ENCODE results near the gene PPA1.
"Not testable (repeated sequence)": the region's sequence is repeated elsewhere in the genome, so short reads cannot be mapped to it uniquely, and the experiment has no call there.

The PPA1 gene

DNA sequence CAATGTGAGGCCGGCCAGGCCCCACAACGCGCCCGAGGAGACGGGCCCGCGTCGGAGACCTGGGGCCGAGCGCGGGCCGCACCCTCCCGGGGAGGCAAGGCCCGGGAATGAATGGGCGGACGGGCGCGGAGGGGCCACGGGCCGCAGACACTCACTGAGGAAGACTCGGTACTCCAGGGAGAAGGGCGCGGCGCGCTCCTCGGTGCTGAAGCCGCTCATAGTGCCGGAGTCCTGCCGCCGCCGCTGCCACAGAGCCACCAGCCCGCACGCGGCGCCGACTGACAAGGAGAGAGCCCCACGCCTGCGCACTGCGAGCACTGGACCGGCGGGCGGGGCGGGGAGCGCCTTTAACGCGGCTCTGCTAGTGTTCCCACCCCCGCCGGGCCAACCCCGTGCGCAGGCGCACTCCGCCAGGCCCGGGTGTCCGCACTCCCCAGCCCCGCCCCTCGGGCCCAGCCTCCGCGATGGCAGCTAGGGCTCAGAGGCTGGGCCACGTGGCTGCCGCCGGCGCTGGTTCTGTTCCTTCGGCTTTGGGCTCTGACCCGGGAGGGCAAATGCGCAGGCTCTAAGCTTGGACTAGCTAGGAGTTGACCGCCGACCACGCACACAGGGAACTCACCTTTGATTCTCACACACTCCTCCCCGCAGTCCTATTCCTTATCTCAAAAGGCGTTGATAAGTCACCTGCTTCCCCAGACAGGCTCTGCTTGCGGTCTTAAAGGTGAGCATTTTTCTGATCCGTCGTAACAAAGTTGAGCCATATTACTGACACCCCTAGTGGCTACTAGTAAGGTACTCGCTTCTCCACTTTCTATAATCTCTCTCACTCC lies at the start of gene PPA1:
TSS of gene PPA1 (minus strand) at position 321 of the 830 bp plus-strand sequence. CDS start at position 219, 102 bp downstream.
- DNase-seq (ENCODE audit: low read depth), result peak; percentile 100

GRCh38 chr10:70281609-70282008 lies 48.4 kb upstream of the PPA1 start:
- DNase-seq (ENCODE audit: low read depth), result no peak

DNA sequence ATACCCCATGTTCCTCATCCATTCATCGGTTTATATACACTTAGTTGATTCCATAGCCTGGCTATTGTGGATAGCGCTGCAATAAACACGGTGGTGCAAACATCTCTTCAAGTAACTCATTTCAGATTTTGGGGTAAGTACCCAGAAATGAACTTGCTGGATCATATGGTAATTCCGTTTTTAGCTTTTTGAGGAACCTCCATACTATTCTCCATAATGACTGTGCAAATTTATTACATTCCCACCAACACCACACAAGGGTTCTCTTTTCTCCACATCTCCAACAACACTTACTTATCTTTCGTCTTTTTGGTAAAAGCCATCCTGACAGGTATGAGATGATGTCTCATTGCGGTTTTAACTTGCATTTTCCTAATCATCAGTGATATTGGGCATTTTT lies 46.9 kb upstream of the PPA1 start:
- no peak for DNase-seq (ENCODE audit: low read depth)

GRCh38 chr10:70277396-70278030 lies 44.3 kb upstream of the PPA1 start:
- no peak for DNase-seq (ENCODE audit: low read depth)

- no peak for DNase-seq (ENCODE audit: low read depth)
Measured at GRCh38 chr10:70274643-70275042, 41.4 kb upstream of the PPA1 start.

DNA sequence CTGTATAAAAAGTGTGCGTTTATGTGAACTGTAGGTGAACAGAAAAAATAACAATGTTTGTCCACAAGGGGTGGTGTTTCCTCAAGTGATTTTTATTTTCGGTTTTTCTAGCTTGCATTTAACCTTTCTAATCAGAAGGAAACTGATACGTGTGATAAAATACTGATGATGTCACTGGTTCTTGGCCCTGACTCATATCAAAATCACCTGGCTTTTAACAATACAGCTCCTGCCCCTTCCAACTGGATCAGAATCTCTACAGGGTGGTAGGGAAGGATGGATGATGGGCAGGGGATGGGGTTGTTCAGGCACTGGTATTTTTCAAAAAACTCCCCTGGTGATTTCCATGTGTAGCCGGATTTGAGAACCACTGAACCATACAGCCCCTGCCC lies 39.7 kb upstream of the PPA1 start:
- DNase-seq (ENCODE audit: low read depth), result no peak

GRCh38 chr10:70271996-70272924 lies 39.0 kb upstream of the PPA1 start:
- no peak for DNase-seq (ENCODE audit: low read depth)

GRCh38 chr10:70270952-70271351 lies 37.7 kb upstream of the PPA1 start:
- no peak for DNase-seq (ENCODE audit: low read depth)

DNA sequence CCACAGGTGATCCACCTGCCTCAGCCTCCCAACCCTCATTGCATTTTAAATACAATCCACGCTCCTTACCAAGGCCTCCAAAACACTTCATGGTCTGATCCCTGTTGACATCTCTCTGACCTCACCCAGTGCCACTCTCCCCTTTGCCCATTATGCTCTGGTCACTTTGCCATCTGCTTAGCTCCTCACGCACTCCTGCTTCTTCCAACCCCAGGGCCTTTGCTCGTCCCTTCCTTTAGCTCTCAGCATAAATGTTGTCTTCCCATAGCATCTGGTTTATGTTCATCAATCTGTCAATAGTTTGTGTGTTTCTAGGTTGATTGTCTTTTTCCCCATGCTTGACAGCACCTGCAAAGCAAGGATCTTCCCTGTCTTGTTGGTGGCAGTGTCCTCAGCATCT lies 36.5 kb upstream of the PPA1 start:
- no peak for DNase-seq (ENCODE audit: low read depth)

DNA sequence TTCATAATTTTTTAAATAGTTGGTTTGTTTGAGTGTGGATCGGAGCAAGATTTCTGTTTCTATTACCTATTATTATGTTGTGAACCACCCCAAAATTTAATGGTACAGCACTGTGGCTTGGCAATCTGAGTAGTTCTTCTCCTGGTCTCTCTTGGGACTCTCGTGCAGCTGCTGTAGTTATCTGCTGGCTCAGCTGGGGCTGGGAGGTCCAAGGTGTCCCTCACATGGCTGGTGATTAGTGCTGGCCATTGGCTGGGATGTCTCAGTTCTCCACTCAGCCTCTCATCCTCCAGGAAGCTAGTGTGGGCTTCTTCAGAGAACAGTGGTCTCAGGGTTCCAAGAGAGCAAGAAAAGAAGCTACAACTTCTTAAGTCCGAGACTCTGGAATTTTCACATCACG lies 35.1 kb upstream of the PPA1 start:
- DNase-seq (ENCODE audit: low read depth), result no peak

GRCh38 chr10:70267161-70267933 lies 34.1 kb upstream of the PPA1 start:
- DNase-seq (ENCODE audit: low read depth), result no peak

DNA sequence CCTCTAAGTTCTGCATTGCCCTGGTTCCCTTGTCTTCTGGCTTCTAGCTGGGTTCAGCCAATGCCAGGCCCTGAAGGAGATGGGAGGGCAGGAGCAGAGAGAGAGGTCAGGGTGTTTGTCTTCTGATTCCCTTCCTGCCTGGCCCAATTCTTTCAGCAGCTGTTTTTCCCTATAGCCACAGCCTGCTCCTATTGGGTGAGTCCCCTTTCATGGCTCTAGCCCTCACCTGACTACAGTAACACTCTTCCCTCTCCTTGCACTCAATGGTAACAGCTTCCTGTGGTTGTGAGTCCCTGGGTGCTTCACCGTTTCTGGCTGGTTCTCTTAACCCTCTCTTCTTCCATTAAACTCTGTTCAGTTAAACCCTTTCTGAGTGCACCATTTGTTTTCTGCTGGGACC lies 33.5 kb upstream of the PPA1 start:
- DNase-seq (ENCODE audit: low read depth), result no peak

DNA sequence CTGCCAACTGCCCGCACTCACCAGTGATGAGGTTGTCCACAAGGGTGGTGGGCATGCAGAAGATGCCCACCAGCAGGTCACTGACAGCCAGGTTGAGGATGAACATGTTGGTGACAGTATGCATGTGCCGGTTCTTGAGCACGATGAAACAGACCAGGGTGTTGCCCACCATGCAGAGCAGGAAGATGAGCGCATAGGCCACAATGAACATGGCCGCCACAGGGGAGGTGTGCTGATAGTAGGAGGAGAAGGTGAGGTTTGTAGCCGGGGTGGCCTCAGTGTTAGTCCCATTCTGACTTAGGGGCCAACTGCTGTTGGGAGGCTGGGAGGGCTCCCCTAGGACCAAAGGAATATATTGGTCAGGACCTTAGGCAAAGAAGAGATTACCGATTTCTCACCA lies 32.8 kb upstream of the PPA1 start:
- no peak for DNase-seq (ENCODE audit: low read depth)

DNA sequence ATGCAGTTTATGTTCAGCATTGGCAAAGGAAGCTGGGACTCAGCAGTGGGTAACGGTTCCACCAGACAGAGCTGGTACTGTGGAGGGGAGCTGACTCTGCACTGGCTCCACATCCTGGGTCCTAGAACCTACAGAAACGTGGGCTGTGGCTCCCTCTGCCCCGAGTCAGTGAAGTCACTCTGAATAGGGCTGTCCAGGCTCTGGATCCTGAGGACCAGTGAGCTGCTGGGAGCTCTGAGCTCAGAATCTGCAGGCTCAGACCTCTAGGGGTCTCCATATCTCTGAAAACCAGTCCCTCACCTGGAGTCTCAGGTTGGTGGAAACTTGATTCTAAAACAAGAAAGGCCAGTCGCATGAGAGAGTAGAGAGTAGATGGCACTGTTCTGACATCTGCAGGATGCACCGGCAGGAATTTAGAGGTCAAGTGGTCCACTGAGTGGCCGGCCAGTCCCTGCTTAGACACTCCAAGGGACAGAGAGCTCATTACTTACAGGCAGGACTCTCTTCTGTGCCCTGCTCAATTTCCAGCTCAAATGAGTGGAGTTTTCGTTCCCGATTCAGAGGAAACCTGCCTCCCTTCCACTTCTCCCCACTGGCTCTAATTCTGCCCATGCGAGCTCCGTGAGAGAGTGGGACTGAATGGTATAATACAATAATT lies 31.9 kb upstream of the PPA1 start:
- no peak for DNase-seq (ENCODE audit: low read depth)

DNA sequence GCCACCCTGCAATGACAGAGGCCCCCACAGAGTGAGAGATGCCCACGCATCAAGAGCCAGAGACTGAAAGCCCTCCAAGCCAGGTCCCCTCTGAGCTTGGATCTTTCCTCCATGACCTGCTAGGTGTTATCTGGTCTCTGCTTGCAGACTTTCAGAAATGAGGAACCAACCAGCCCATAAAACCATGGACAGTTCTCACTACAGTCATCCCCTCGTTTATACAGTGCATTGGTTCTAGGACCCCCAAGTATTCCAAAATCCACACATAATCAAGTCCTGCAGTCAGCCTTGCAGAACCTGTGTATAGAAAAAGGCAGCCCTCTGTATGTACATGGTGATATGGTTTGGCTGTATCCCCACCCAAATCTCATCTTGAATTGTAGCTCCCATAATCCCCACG lies 27.5 kb upstream of the PPA1 start:
- DNase-seq (ENCODE audit: low read depth), result no peak

DNA sequence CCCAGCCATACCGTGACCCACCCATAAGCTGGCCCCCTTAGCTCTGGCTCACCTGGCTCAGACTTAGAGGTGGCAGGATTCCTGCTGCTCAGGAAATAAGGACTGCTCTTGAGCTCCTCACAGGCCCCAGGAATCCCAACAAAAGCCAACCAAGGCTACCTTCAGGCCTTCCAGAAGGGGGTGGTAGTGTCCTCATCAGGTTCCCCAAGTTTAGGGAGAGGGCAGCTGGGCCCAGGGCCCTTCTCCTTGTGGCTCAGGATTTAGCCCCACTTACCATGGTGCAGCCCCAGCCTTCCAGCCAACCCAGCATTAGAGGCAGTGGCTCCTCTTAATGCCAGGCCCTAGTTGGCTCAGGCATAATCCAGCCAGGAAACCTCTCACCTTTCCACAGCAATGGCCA lies 27.0 kb upstream of the PPA1 start:
- DNase-seq (ENCODE audit: low read depth), result no peak

DNA sequence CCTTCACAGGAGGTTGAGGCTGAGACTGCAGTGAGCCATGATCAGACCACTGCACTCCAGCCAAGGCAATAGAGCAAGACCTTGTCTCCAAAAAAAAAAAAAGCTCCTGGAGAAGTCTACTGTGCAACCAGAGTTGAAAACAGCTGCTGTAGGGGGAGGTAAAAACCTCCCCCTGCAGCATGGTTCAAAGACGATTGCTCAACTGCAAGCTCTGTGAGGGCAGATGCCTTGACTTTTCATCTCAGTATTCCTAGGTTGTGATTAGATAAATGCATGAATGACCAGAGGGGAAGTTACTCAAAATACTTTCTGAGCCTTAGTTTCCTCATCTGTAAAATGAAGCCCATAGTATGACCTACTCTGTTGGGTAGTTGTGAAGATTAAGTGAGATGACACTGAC lies 25.0 kb upstream of the PPA1 start:
- DNase-seq (ENCODE audit: low read depth), result no peak

DNA sequence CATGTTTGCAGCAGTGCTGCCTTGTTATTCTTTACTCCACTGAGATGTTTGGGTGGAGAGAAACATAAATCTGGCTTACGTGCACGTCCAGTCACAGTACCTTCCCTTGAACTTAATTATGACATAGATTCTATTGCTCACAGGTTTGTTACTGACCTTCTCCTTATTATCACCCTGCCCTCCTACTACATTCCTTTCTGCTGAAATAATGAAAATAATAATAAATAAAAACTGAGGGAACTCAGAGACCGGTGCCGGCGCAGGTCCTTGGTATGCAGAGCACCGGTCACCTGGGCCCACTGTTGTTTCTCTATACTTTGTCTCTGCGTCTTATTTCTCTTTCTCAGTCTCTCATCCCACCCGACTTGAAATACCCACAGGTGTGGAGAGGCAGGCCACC lies 24.6 kb upstream of the PPA1 start:
- DNase-seq (ENCODE audit: low read depth), result not testable (repeated sequence)

- DNase-seq (ENCODE audit: low read depth), result no peak
Measured at GRCh38 chr10:70256463-70256862, 23.2 kb upstream of the PPA1 start.

- no peak for DNase-seq (ENCODE audit: low read depth)
Measured at GRCh38 chr10:70255329-70256299, 22.4 kb upstream of the PPA1 start.
